ENCODE results near the gene PTPN14.

Gene PTPN14

GRCh38 chr1:214567481-214567980 lies 16.1 kb upstream of the PTPN14 start:
- no peak for DNase-seq

- DNase-seq: peak in 1 of 2 experiments; percentile 23
Observed at GRCh38 chr1:214566158-214567104, 15.0 kb upstream of the PTPN14 start.

- no peak for DNase-seq
Observed at GRCh38 chr1:214565310-214565709, 13.9 kb upstream of the PTPN14 start.

- no peak for DNase-seq
Observed at GRCh38 chr1:214563881-214564280, 12.5 kb upstream of the PTPN14 start.

GRCh38 chr1:214557952-214558735 lies 6.7 kb upstream of the PTPN14 start:
- DNase-seq: no peak

- no peak for DNase-seq
Observed at GRCh38 chr1:214553142-214553710, 1.8 kb upstream of the PTPN14 start.

GRCh38 chr1:214552174-214552608 lies 789 bp upstream of the PTPN14 start:
- DNase-seq: no peak

GRCh38 chr1:214550857-214551435 lies 456 bp downstream of the PTPN14 start:
- peak in 1 of 2 experiments; percentile 21 for DNase-seq

GRCh38 chr1:214550013-214550856 lies 1.2 kb downstream of the PTPN14 start:
- DNase-seq: no peak

GRCh38 chr1:214549604-214550003 lies 1.8 kb downstream of the PTPN14 start:
- DNase-seq: no peak

- DNase-seq: no peak
Observed at GRCh38 chr1:214548988-214549387, 2.4 kb downstream of the PTPN14 start.

GRCh38 chr1:214548271-214548670 lies 3.1 kb downstream of the PTPN14 start:
- no peak for DNase-seq

GRCh38 chr1:214547747-214548146 lies 3.7 kb downstream of the PTPN14 start:
- DNase-seq: no peak

GRCh38 chr1:214546886-214547641 lies 4.3 kb downstream of the PTPN14 start:
- DNase-seq: no peak

- DNase-seq: no peak
Observed at GRCh38 chr1:214546084-214546483, 5.3 kb downstream of the PTPN14 start.

GRCh38 chr1:214545293-214545692 lies 6.1 kb downstream of the PTPN14 start:
- no peak for DNase-seq

- DNase-seq: no peak
Observed at GRCh38 chr1:214544791-214545190, 6.6 kb downstream of the PTPN14 start.

- no peak for DNase-seq
Observed at GRCh38 chr1:214542275-214543199, 8.9 kb downstream of the PTPN14 start.

- no peak for DNase-seq
Observed at GRCh38 chr1:214541693-214542092, 9.7 kb downstream of the PTPN14 start.

GRCh38 chr1:214541206-214541605 lies 10.2 kb downstream of the PTPN14 start:
- DNase-seq: no peak
